Astrocyte (in vitro differentiated cells and primary cell): ENCODE measurements around the gene PINK1.

Experiments used
- EZH2 ChIP-seq: IDR thresholded peaks from 2 replicates; pipeline ENCODE4 v1.6.1; 2012; ENCODE audit warnings: mild to moderate bottlenecking, low read length, inconsistent platforms; ENCODE audit not compliant: insufficient read depth
- TF ChIP-seq, protein P1 (sequence below): IDR thresholded peaks from 2 replicates; pipeline ENCODE4 v1.5.1; 2011; ENCODE audit warnings: low read depth, mild to moderate bottlenecking, inconsistent platforms, low read length, moderate library complexity; ENCODE audit not compliant: insufficient read depth

DNA sequence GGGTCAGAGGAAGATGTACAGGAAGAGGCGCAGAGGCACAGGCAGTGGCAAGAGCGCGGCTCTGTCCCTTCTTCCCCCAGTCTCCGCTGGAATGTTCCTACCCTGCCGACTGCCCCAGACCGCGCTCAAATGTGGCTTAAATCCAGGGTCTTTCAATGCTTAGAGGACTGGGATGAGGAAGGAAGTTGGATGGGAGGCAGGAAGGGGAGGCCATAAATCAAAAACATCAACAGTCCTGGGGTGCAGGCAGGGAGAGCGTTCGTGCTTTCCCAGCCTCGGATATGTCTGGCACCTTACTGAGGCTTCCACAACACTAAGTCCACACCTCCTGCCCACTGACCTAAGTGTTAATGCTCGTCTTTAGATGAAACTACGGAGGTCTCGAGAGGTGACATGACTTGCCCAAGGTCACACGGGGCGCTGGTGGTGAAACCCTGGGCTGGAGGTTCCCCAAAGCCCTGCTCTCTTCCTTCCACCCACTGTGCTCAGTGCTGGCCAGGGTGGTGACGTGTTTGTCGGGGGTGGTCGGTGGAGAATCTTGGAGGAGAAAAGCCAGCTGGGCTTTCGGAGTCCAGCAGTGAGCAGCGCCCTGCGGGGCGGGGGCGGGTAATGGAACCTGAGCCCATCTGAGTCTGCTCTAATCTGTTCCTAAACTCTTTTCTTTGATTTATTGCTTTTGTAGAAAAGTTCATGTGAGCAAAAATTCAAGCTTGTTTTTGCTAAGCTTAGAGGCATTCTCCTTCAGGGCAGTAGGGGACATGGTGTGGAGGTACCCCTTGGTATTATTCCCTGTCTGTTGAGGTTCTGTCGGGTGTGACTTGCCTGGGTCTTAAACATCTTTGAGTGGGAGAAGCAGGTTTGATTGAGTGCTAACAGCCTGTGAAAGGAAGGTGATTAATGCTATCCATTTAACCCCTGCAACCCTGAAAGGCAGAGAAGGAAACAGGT, 43.7 kb upstream of the PINK1 start:
- TF ChIP-seq, protein P1, sequence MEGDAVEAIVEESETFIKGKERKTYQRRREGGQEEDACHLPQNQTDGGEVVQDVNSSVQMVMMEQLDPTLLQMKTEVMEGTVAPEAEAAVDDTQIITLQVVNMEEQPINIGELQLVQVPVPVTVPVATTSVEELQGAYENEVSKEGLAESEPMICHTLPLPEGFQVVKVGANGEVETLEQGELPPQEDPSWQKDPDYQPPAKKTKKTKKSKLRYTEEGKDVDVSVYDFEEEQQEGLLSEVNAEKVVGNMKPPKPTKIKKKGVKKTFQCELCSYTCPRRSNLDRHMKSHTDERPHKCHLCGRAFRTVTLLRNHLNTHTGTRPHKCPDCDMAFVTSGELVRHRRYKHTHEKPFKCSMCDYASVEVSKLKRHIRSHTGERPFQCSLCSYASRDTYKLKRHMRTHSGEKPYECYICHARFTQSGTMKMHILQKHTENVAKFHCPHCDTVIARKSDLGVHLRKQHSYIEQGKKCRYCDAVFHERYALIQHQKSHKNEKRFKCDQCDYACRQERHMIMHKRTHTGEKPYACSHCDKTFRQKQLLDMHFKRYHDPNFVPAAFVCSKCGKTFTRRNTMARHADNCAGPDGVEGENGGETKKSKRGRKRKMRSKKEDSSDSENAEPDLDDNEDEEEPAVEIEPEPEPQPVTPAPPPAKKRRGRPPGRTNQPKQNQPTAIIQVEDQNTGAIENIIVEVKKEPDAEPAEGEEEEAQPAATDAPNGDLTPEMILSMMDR = no peak
- TF ChIP-seq EZH2 = no peak
